Measurements from ENCODE around the gene C11orf52. TPM values are rescaled to one million over a fixed set of nuclear protein-coding genes. Genes with fewer than 3 reads are reported as not detected.

C11orf52 gene
- polyA plus RNA-seq, 1 donor from 2014 or later = not detected

DNA sequence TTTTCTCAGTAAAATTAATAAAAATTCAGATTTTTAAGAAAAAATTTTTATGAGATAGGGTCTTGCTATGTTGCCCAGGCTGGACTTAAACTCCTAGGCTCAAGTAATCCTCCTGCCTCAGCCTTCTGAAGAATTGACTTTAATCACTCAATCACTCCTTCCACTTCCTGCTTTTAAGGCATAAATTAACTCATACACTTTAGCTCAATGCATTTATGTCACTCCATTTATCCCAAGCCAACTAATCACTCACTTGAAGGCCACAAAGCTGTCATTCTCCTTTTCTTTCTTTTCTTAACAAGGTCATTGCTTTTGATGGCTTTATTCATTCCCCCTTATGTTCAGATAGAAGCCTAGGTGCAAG, 48.2 kb upstream of the C11orf52 start:
- Histone ChIP-seq H3K9ac (ENCODE audit: low read length) (peak overlapping the region; percentile 81), H4K20me1 (ENCODE audit: insufficient read depth) (no peaks in the 10 kb centered on the region), H3K36me3 (ENCODE audit: insufficient read depth, low read length) (no peaks in the 10 kb centered on the region), H3K27ac (ENCODE audit: low read length) (peak overlapping the region; percentile 80), H3K4me3 (ENCODE audit: low read length) (peak overlapping the region; percentile 77), H3K9me2 (ENCODE audit: insufficient read depth, low read length) (no peaks in the 10 kb centered on the region), H3K4me2 (ENCODE audit: low read length) (peak overlapping the region; percentile 64), H3F3A (ENCODE audit: insufficient read depth, low read length, poor library complexity, severe bottlenecking) (peaks cover 3% of the 10 kb centered on the region), H2AFZ (ENCODE audit: low read depth, low read length) (peak overlapping the region; percentile 71), H3K79me2 (replicated peaks; ENCODE audit: insufficient read depth, low read length) (peaks cover 16% of the 10 kb centered on the region), H3K27me3 (ENCODE audit: insufficient read depth, low read depth, low read length) (no peaks in the 10 kb centered on the region), H3K9me3 (ENCODE audit: low read length) (no peaks in the 10 kb centered on the region)
- no peak for TF ChIP-seq SMC3 (conservative IDR thresholded peaks at IDR 0.05; ENCODE audit: poor library complexity)
- TF ChIP-seq, protein P1, sequence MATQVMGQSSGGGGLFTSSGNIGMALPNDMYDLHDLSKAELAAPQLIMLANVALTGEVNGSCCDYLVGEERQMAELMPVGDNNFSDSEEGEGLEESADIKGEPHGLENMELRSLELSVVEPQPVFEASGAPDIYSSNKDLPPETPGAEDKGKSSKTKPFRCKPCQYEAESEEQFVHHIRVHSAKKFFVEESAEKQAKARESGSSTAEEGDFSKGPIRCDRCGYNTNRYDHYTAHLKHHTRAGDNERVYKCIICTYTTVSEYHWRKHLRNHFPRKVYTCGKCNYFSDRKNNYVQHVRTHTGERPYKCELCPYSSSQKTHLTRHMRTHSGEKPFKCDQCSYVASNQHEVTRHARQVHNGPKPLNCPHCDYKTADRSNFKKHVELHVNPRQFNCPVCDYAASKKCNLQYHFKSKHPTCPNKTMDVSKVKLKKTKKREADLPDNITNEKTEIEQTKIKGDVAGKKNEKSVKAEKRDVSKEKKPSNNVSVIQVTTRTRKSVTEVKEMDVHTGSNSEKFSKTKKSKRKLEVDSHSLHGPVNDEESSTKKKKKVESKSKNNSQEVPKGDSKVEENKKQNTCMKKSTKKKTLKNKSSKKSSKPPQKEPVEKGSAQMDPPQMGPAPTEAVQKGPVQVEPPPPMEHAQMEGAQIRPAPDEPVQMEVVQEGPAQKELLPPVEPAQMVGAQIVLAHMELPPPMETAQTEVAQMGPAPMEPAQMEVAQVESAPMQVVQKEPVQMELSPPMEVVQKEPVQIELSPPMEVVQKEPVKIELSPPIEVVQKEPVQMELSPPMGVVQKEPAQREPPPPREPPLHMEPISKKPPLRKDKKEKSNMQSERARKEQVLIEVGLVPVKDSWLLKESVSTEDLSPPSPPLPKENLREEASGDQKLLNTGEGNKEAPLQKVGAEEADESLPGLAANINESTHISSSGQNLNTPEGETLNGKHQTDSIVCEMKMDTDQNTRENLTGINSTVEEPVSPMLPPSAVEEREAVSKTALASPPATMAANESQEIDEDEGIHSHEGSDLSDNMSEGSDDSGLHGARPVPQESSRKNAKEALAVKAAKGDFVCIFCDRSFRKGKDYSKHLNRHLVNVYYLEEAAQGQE (IDR thresholded peaks at IDR 0.05; ENCODE audit: borderline replicate concordance) = no peak
- TF ChIP-seq, protein P2, sequence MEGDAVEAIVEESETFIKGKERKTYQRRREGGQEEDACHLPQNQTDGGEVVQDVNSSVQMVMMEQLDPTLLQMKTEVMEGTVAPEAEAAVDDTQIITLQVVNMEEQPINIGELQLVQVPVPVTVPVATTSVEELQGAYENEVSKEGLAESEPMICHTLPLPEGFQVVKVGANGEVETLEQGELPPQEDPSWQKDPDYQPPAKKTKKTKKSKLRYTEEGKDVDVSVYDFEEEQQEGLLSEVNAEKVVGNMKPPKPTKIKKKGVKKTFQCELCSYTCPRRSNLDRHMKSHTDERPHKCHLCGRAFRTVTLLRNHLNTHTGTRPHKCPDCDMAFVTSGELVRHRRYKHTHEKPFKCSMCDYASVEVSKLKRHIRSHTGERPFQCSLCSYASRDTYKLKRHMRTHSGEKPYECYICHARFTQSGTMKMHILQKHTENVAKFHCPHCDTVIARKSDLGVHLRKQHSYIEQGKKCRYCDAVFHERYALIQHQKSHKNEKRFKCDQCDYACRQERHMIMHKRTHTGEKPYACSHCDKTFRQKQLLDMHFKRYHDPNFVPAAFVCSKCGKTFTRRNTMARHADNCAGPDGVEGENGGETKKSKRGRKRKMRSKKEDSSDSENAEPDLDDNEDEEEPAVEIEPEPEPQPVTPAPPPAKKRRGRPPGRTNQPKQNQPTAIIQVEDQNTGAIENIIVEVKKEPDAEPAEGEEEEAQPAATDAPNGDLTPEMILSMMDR (IDR thresholded peaks at IDR 0.05; ENCODE audit: poor library complexity, severe bottlenecking) = no peak
- TF ChIP-seq EZH2 (IDR thresholded peaks at IDR 0.05; ENCODE audit: borderline replicate concordance, insufficient read depth, low read length, poor library complexity, severe bottlenecking) = no peak

DNA sequence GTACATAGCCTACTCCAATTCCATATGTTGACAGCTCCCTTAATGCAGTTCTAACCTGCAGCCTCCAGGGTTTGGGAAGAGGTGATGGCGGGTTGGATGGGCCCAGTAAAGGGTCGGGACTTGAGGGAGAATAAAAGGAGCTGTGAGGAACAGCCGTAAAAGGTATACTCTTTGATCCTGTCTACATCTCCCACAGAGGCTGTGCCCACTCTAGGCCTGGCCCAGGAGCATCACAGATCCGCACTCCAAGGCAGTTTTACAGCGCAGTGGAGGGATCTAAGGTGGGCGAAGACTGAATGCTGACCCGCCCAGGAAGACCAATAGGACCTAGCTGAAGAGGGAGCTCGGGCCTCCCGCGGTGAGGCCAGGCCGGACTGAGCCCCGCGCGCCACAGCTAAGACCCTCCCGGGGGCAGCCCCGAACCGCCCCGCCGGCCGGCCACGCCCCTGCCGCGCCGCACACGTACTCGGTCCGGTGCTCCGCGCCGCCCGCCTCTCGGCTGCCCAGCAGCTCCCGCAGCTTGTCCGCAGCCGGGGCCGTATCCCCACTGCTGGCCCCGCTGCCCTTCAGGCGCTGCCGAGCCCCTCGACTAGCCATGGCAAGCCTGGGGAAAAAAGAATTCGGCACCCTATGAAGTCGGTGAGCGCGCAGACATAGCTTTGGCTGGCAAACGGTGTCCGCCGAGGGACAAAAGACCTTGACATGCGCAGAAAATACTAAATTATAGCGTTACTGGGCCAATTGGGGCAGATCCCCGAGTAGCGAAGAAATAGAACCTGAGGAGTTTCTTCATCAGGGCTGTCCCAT, 47.6 kb upstream of the C11orf52 start, which contains the start of gene ALG9:
Gene ALG9, minus strand, starts transcription at position 696 of the 807 bp plus-strand sequence. Its CDS starts 99 bp downstream, at position 597.
- TF ChIP-seq RAD21 (conservative IDR thresholded peaks at IDR 0.05) (no peak), SMC3 (conservative IDR thresholded peaks at IDR 0.05; ENCODE audit: poor library complexity) (peak; percentile 25), EZH2 (IDR thresholded peaks at IDR 0.05; ENCODE audit: borderline replicate concordance, insufficient read depth, low read length, poor library complexity, severe bottlenecking) (no peak), TAF1 (IDR thresholded peaks at IDR 0.05; ENCODE audit: low read depth) (no peak), EP300 (conservative IDR thresholded peaks at IDR 0.05; ENCODE audit: poor library complexity, severe bottlenecking) (peak; percentile 19), MXI1 (conservative IDR thresholded peaks at IDR 0.05; ENCODE audit: poor library complexity, severe bottlenecking) (peak; percentile 86), POLR2AphosphoS5 (IDR thresholded peaks at IDR 0.05) (peak; percentile 60)
- TF ChIP-seq, protein P2 (IDR thresholded peaks at IDR 0.05; ENCODE audit: poor library complexity, severe bottlenecking) = peak; percentile 60
- TF ChIP-seq, protein P1 (IDR thresholded peaks at IDR 0.05; ENCODE audit: borderline replicate concordance) = peak; percentile 83
- H3K79me2 ChIP-seq (replicated peaks; ENCODE audit: insufficient read depth, low read length) = peaks cover 16% of the 10 kb centered on the region
- H3K27me3 ChIP-seq (ENCODE audit: insufficient read depth, low read depth, low read length) = no peaks in the 10 kb centered on the region
- no peaks in the 10 kb centered on the region for H3K36me3 ChIP-seq (ENCODE audit: insufficient read depth, low read length)
- peak within 1 kb of the TSS; percentile 80 for H3K27ac ChIP-seq (ENCODE audit: low read length)
- H3K9me2 ChIP-seq (ENCODE audit: insufficient read depth, low read length) = no peaks in the 10 kb centered on the region
- peak within 1 kb of the TSS; percentile 77 for H3K4me3 ChIP-seq (ENCODE audit: low read length)
- H2AFZ ChIP-seq (ENCODE audit: low read depth, low read length) = peak within 1 kb of the TSS; percentile 71
- H3K4me2 ChIP-seq (ENCODE audit: low read length) = peak within 1 kb of the TSS; percentile 64
- H3F3A ChIP-seq (ENCODE audit: insufficient read depth, low read length, poor library complexity, severe bottlenecking) = peaks cover 3% of the 10 kb centered on the region
- H4K20me1 ChIP-seq (ENCODE audit: insufficient read depth) = no peaks in the 10 kb centered on the region
- peak within 1 kb of the TSS; percentile 81 for H3K9ac ChIP-seq (ENCODE audit: low read length)
- no peaks in the 10 kb centered on the region for H3K9me3 ChIP-seq (ENCODE audit: low read length)

All from neural cell (in vitro differentiated cells).